Measurements from ENCODE around the gene FUT6. TPM values are rescaled to one million over a fixed set of nuclear protein-coding genes. Genes with fewer than 3 reads are reported as not detected.
"Not testable (repeated sequence)": the region's sequence is repeated elsewhere in the genome, so short reads cannot be mapped to it uniquely, and the experiment has no call there.

FUT6 gene
- total RNA-seq, 2 experiments from 2014 or later, result not detected

DNA sequence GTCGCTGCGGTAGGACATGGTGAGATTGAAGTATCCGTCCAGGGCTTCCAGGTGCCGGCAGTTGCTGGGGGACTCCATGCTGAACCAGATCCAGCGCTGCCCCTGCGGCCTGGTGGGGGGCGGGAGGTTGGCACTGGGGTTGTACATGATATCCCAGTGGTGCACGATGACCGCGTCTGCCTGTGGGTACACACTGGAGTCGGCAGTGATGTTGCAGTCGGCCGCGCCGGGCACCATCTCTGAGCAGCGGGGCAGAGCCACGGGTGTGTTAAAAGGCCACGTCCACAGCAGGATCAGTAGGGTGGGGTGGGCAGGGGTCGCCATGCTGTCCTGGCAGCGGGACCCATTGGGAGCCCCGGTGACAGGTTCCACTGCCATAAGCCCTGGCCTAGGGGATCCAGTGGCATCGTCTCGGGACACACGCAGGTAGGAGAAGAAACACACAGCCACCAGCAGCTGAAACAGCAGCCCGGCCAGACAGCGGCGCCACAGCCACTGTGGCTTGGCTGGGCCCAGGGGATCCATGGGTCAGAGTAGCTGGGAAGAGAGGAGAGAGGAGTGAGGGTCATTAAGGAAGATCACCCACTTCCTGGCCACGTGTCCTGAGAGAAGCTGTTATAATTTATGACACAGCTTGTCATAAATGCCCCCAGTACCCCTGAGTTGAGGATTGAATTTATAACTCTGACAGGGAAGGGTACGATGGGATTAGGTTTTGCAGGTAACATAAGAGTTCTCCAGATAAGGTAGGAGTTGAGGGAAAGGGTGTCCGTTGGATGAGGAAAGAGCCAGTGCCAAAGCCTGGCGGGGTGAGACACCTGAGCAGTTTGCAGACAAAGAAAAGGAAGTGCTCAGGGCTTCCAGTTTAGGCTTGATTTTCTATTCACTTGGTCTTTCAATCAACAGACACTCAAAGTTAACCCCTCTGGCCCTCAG is 28.0 kb upstream of the FUT6 start:
- H3K27me3 Mint-ChIP-seq, result no peaks in the 10 kb centered on the region
- H3K4me3 Mint-ChIP-seq, result no peak overlapping the region
- H3K9me3 Mint-ChIP-seq, result no peaks in the 10 kb centered on the region
- no peak overlapping the region for H3K27ac Mint-ChIP-seq
- no peak for DNase-seq
- ChIA-PET CTCF (no interaction called here), POLR2A (no interaction called here)
- H3K4me1 Mint-ChIP-seq, result no peaks in the 10 kb centered on the region
- no peaks in the 10 kb centered on the region for H3K36me3 Mint-ChIP-seq (ENCODE audit: low read depth)

DNA sequence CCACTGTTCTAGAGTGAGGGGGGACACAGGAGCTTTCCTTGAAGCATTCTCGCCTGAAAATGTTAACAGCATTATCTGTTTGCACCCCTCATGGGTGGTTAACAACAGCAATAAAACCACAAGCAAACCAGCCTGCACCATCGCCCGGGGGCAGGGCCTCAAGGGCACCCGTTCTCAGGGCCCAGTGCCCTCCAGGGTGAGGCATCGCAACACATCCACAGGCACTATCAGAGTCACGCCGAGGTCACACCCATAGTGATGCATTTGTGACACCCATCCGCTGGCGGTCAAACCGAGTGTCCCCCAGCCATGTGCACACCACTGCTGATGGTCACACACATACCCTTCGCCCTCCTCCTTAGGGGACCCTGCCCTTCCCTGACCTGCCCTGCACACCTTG is 26.3 kb upstream of the FUT6 start:
- CTCF ChIA-PET, result no interaction called here
- no peaks in the 10 kb centered on the region for H3K27me3 Mint-ChIP-seq
- no peak for DNase-seq
- no peak overlapping the region for H3K27ac Mint-ChIP-seq
- H3K9me3 Mint-ChIP-seq, result no peaks in the 10 kb centered on the region
- POLR2A ChIA-PET, result no interaction called here
- no peak overlapping the region for H3K4me3 Mint-ChIP-seq
- no peaks in the 10 kb centered on the region for H3K4me1 Mint-ChIP-seq
- no peaks in the 10 kb centered on the region for H3K36me3 Mint-ChIP-seq (ENCODE audit: low read depth)

DNA sequence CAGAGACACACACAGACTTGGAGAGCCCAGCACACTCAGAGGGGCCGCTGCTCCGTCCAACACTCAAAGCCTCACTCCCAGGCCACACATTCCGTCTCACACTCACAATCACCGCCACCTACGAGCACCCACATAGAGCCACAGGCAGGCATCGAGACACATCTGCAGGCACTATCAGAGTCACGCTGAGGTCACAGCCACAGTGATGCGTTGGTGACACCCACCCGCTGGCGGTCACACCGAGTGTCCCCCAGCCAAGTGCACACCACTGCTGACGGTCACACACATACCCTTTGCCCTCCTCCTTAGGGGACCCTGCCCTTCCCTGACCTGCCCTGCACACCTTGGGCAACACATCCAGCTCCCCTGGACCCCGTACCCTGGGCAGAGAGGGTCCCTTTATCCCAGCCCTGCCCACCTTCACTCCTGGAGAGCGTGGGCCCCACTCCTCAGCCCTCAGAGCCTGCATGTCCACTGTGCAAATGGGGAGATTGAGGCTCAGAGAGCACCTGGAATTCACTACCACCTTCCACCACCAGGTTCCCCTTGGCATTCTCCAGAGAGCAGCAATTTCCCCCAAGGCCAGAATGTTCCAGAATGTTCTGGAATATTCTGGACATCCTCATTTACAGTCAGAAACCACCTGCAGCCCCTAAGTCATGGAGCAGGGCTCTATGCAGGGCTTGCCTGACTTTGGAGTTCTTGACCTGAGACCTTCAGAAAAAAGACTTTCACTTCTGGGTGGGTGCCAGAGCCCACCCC is 25.4 kb upstream of the FUT6 start:
- Mint-ChIP-seq H3K4me1 (no peaks in the 10 kb centered on the region), H3K4me3 (no peak overlapping the region), H3K27ac (no peak overlapping the region), H3K36me3 (ENCODE audit: low read depth) (no peaks in the 10 kb centered on the region), H3K27me3 (no peaks in the 10 kb centered on the region), H3K9me3 (no peaks in the 10 kb centered on the region)
- no peak for DNase-seq
- ChIA-PET POLR2A (no interaction called here), CTCF (no interaction called here)

DNA sequence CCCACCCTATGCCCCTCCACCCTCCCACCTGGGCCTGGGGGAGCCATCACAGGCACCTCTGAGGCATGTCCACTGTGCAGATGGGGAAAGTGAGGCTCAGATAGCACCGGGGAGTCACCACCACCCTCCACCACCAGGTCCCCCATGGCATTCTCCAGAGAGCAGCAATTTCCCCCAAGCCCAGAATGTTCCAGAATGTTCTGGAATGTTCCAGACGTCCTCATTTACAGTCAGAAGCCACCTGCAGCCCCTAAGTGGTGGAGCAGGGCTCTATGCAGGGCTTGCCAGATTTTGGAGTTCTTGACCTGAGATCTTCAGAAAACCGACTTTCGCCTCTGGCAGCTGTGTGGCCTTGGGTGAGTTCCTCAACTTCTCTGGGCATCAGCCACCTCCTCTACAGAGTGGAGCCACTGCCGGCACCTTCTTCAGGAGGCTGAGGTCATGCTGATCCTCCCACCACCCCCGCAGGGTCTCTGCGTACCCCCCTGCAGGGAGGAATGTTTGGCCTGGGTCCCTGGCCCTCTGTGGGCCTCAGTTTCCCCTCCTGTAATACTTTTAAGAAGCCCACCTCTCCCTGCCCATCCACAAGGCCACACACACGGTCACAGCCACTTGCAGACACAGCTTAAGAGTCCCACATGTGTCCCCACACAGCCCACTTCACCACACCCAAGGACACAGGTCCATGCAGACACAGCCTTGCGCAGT is 24.7 kb upstream of the FUT6 start:
- Mint-ChIP-seq H3K27ac (no peak overlapping the region), H3K4me3 (no peak overlapping the region), H3K4me1 (no peaks in the 10 kb centered on the region), H3K9me3 (no peaks in the 10 kb centered on the region), H3K27me3 (no peaks in the 10 kb centered on the region), H3K36me3 (ENCODE audit: low read depth) (no peaks in the 10 kb centered on the region)
- DNase-seq, result no peak
- POLR2A ChIA-PET, result no interaction called here
- CTCF ChIA-PET, result no interaction called here

DNA sequence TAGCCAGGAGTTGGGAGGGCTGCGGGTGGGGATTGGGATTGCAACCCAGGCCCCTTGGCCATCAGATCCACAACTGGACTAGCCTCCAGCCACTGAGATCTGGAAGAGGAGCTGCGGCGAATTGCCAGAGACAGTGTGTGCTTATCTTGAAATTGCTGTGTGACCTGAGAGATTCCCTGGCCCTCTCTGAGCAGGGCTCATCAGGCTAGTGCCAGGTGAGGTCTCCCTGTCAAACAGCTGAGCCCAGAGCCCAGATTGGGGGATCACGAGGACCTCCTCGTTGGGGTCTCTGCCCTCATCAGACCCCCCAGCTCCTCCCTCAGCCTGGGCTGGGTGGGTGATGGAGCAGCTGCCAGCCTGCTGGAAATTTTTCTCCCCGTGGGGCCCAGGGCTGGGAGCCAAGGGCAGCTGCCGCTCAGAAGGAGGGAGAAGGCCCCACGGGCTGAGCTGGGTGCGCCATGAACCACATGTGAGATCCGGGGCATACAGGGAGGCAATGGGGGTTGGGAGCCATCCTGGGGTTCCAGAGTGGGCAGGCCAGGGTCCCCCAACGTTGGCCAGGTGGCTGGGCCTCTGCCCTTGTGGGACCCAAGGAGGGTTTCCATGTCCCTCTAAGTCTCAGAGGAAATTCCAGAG is 23.6 kb upstream of the FUT6 start:
- no peak overlapping the region for H3K27ac Mint-ChIP-seq
- ChIA-PET CTCF (no interaction called here), POLR2A (no interaction called here)
- no peaks in the 10 kb centered on the region for H3K27me3 Mint-ChIP-seq
- H3K4me3 Mint-ChIP-seq, result no peak overlapping the region
- no peaks in the 10 kb centered on the region for H3K9me3 Mint-ChIP-seq
- no peak for DNase-seq
- no peaks in the 10 kb centered on the region for H3K4me1 Mint-ChIP-seq
- H3K36me3 Mint-ChIP-seq (ENCODE audit: low read depth), result no peaks in the 10 kb centered on the region

DNA sequence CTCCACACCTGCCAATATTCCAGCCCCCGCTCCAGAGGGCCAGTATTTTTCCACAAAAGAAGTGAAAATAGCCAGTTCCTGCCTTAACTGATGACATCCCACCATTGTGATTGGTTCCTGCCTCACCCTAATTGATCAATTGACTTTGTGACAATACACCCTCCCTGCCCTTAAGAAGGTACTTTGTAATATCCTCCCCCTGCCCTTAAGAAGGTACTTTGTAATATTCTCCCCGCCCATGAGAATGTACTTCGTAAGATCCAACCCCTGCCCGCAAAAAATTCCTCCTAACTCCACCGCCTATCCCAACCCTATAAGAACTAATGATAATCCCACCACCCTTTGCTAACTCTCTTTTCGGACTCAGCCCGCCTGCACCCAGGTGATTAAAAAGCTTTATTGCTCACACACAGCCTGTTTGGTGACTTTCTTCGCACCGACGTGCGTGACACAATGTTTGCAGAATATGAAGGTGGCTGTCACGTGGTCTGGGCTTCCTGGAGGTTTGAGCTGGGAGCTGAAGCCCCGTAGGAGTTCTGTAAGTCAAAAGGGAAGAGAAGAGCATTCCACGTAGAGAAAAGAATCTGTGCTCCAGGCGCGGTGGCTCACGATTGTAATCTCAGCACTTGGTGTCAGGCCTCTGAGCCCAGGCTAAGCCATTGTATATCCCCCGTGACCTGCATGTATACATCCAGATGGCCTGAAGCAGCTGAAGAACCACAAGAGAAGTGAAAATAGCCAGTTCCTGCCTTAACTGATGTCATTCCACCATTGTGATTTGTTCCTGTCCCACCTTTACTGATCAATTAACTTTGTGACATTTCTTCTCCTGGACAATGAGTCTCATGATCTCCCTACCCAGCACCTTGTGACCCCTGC is 17.9 kb upstream of the FUT6 start:
- Mint-ChIP-seq H3K9me3 (no peaks in the 10 kb centered on the region), H3K4me1 (no peaks in the 10 kb centered on the region), H3K4me3 (no peak overlapping the region), H3K27ac (no peak overlapping the region), H3K27me3 (no peaks in the 10 kb centered on the region), H3K36me3 (ENCODE audit: low read depth) (no peaks in the 10 kb centered on the region)
- DNase-seq, result no peak
- ChIA-PET POLR2A (no interaction called here), CTCF (no interaction called here)

DNA sequence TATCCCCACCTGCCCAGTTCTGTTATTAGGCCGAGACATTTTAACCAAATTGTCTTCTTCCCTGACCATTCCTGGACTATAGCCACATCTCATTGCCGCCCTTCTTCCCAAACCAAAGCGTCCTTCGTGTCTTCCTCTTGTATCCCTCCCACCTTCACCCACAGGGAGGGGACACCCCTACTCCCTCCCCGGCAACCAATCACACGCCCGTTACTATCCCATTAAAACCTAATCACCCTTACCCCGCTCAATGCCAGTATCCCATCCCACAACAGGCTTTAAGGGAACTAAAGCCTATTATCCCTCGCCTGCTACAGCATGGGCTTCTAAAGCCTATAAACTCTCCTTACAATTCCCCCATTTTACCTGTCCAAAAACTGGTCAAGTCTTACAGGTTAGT is 15.6 kb upstream of the FUT6 start:
- H3K27ac Mint-ChIP-seq; CTCF ChIA-PET; H3K4me1 Mint-ChIP-seq; H3K4me3 Mint-ChIP-seq; POLR2A ChIA-PET; H3K9me3 Mint-ChIP-seq; H3K36me3 Mint-ChIP-seq (ENCODE audit: low read depth); H3K27me3 Mint-ChIP-seq; DNase-seq: not testable (repeated sequence)

DNA sequence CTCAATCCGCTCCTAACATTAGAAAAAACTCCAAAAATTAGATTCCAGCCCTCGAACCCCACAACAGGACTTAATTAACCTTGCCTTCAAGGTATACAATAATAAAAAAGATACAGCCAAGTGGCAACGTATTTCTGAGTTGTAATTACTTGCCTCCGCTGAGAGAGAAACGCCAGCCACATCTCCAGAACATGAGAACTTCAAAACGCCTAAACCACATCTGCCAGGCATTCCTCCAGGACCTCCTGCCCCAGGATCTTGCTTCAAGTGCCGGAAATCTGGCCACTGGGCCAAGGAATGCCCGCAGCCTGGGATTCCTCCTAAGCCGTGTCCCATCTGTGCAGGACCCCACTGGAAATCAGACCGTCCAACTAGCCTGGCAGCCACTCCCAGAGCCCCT is 14.6 kb upstream of the FUT6 start:
- H3K4me3 Mint-ChIP-seq; DNase-seq; H3K9me3 Mint-ChIP-seq; POLR2A ChIA-PET; H3K27me3 Mint-ChIP-seq; H3K36me3 Mint-ChIP-seq (ENCODE audit: low read depth); H3K4me1 Mint-ChIP-seq; CTCF ChIA-PET; H3K27ac Mint-ChIP-seq: not testable (repeated sequence)

DNA sequence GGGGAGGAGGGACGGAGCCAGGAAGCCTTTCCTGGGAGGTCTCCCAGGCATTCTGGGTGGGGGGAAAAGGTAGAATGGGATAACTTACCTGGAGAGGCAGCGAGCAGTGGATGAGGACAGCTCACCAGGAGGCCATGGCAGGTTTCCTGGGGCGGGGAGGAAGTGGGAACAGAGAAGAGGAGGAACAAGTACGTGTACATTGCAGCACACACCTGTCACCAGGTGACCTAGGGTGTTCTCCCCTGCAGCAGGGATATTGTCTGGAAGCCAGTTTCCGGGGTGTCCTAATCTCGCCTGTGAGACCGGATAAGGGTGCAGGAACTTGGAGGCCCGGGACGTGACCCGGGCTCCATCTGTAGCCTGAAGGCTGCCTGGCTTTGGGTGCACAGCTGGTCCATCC is 11.8 kb upstream of the FUT6 start, which contains the start of gene FUT3:
TSS of gene FUT3 (minus strand) at position 148 of the 400 bp plus-strand sequence.
- H3K36me3 Mint-ChIP-seq (ENCODE audit: low read depth), result no peaks in the 10 kb centered on the region
- ChIA-PET POLR2A (no interaction called here), CTCF (no interaction called here)
- H3K4me3 Mint-ChIP-seq, result no peak within 1 kb of the TSS
- no peaks in the 10 kb centered on the region for H3K4me1 Mint-ChIP-seq
- H3K9me3 Mint-ChIP-seq, result no peaks in the 10 kb centered on the region
- no peak for DNase-seq
- peaks cover 4% of the 10 kb centered on the region for H3K27me3 Mint-ChIP-seq
- H3K27ac Mint-ChIP-seq, result no peak within 1 kb of the TSS

DNA sequence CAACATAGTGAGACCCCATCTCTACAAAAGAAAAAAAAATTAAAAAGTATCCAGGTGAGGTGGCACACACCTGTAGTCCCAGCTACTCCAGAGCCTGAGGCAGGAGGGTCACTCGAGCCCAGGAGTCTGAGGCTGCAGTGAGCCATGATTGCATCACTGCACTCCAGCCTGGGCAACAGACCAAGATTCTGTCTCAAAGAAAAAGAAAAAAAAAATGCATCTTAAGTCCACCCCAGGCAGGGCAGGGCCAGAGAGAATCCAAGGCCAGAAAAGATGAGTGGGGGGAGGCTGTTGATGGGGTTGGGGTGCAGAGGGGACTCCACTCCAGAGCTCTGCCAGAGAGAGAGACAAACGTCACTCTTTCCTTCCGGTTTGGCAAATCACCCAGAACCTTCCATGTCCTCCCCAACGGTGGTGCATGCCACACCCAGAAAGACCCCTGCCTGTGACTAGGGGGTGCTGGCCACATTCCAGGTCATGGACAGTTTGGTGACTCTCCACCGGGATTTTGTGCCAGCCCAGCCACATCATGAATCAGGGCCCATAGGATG is 11.3 kb upstream of the FUT6 start:
- Mint-ChIP-seq H3K4me1 (no peaks in the 10 kb centered on the region), H3K27me3 (peaks cover 4% of the 10 kb centered on the region), H3K27ac (no peak overlapping the region), H3K9me3 (no peaks in the 10 kb centered on the region), H3K4me3 (no peak overlapping the region), H3K36me3 (ENCODE audit: low read depth) (no peaks in the 10 kb centered on the region)
- ChIA-PET POLR2A (no interaction called here), CTCF (no interaction called here)
- no peak for DNase-seq

DNA sequence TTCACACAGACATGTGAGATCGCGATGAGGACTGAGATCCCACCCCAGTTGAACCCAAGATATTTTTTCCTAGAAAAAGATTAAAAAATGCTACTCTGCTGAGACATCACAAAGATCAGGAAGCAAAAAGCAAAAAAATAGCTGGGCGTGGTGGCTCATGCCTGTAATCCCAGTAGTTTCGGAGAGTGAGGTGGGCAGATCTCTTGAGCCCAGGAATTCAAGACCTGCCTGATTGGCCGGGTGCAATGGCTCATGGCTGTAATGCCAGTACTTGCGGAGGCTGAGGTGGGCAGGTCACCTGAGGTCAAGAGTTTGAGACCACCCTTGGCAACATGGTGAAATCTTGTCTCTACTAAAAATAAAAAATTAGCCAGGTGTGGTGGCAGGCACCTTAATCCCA is 10.7 kb upstream of the FUT6 start:
- POLR2A ChIA-PET, result no interaction called here
- H3K4me3 Mint-ChIP-seq, result no peak overlapping the region

DNA sequence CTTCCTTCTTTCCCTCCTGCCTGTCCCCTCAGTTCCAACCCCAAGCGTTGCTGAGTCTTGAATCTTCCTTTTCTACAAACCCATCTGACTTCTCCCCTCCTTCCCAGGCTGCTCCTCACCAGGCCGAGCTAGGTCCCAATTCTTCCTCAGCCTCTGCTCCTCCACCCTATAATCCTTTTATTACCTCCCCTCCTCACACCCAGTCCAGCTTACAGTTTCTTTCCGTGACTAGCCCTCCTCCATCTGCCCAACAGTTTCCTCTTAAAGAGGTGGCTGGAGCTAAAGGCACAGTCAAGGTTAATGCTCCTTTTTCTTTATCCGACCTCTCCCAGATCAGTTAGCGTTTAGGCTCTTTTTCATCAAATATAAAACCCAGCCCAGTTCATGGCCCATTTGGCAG is 9.1 kb upstream of the FUT6 start:
- H3K27me3 Mint-ChIP-seq; H3K9me3 Mint-ChIP-seq; H3K36me3 Mint-ChIP-seq (ENCODE audit: low read depth); POLR2A ChIA-PET; DNase-seq; H3K27ac Mint-ChIP-seq; H3K4me1 Mint-ChIP-seq; CTCF ChIA-PET; H3K4me3 Mint-ChIP-seq: not testable (repeated sequence)

More for the DNA sequence above, 10.7 kb upstream of the FUT6 start:
- no peaks in the 10 kb centered on the region for H3K4me1 Mint-ChIP-seq
- H3K27me3 Mint-ChIP-seq, result peaks cover 4% of the 10 kb centered on the region
- CTCF ChIA-PET, result no interaction called here
- H3K36me3 Mint-ChIP-seq (ENCODE audit: low read depth), result no peaks in the 10 kb centered on the region
- H3K27ac Mint-ChIP-seq, result no peak overlapping the region
- no peak for DNase-seq
- H3K9me3 Mint-ChIP-seq, result no peaks in the 10 kb centered on the region
